ENCODE results near the gene MEGF11.

DNA sequence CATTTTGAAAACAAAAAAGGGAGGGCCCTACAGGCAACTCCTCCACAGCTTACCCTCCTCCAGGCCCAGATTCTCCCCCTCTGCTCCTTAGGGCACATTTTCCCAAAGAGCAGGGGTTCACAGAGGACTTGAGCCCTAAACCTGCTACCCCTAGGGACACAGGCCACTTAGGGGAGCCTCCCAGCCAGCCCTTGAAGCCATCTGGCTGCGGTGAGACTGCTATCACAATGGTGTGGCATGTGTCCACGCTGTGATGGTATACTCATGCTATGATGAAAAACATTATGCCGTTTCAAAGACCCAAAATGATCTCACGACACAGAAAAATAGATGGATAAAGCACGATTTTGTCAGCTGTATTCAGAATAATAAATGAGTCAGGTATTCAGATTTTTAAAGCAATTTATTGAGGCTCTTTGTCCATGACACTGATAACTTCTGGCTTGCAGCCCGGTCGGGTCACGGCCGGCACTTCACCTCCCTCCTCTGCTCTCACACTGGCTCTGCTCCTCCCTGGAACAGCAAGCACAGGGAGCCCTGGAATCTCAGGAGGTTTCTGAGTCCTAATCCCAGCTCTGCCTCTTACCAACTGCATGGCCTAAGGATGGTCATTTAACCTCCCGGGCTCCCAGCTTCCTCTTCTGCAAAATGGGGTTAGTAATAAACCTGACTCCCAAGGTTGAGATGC is 115.3 kb downstream of the MEGF11 start:
- TF ChIP-seq, protein P1, sequence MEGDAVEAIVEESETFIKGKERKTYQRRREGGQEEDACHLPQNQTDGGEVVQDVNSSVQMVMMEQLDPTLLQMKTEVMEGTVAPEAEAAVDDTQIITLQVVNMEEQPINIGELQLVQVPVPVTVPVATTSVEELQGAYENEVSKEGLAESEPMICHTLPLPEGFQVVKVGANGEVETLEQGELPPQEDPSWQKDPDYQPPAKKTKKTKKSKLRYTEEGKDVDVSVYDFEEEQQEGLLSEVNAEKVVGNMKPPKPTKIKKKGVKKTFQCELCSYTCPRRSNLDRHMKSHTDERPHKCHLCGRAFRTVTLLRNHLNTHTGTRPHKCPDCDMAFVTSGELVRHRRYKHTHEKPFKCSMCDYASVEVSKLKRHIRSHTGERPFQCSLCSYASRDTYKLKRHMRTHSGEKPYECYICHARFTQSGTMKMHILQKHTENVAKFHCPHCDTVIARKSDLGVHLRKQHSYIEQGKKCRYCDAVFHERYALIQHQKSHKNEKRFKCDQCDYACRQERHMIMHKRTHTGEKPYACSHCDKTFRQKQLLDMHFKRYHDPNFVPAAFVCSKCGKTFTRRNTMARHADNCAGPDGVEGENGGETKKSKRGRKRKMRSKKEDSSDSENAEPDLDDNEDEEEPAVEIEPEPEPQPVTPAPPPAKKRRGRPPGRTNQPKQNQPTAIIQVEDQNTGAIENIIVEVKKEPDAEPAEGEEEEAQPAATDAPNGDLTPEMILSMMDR (IDR thresholded peaks at IDR 0.05) = no peak
- TF ChIP-seq EZH2 (IDR thresholded peaks at IDR 0.05) = no peak

Measured in neural progenitor cell (in vitro differentiated cells).